GM18520 (cell line): ENCODE measurements around the gene CHTF8.

ENCODE experiments used
- ATAC-seq: cut with Tn5 transposase; IDR thresholded peaks from one replicate; pipeline ENCODE4 v1.9.1; 2021; ENCODE audit not compliant: unreplicated experiment

Gene CHTF8

DNA sequence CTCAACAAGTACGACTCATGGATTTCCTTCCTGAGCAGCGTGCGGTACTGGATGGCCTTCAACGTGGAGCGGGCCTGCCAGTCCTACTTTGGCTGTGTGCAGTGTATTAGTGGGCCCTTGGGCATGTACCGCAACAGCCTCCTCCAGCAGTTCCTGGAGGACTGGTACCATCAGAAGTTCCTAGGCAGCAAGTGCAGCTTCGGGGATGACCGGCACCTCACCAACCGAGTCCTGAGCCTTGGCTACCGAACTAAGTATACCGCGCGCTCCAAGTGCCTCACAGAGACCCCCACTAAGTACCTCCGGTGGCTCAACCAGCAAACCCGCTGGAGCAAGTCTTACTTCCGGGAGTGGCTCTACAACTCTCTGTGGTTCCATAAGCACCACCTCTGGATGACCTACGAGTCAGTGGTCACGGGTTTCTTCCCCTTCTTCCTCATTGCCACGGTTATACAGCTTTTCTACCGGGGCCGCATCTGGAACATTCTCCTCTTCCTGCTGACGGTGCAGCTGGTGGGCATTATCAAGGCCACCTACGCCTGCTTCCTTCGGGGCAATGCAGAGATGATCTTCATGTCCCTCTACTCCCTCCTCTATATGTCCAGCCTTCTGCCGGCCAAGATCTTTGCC, 17.9 kb downstream of the CHTF8 start:
- ATAC-seq = no peak

DNA sequence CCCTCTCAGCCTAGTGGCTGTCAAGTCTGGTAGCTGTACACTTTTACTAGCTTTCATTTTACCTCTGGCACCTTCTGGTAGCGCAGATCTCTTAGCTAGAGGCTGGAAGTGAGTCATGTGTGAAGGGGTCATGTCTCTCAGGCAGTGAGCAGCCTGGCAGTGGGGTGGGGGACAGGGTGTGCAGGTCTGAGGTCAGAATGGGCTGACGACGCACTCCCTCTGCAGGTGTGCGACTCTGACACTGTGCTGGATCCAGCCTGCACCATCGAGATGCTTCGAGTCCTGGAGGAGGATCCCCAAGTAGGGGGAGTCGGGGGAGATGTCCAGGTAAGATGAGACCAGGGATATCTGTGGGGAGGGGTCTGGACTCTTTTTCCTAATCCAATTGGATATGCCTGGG, 19.2 kb downstream of the CHTF8 start:
- no peak for ATAC-seq

- ATAC-seq = no peak
These were observed 19.9 kb downstream of the CHTF8 start for GRCh38 chr16:69112285-69113129.

DNA sequence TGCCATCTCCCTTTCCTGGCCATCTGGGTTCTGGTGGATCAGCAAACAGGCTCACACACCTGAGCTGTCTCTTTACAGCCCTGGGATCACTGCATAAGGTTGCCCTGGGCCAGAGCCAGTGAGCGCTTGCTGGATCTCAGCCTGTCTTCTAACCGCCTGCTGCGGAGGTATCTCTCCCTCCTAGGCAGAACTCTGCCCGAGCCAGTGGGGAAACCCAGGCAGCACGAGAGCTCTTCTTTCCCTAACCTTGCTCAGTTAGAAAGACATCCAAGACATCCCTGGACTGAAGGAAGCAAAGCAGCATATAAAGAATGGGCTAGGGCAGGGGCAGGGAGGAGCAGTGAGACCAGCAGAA, 20.5 kb downstream of the CHTF8 start:
- ATAC-seq = no peak

GRCh38 chr16:69111216-69111875, 21.0 kb downstream of the CHTF8 start:
- no peak for ATAC-seq

GRCh38 chr16:69110406-69110805, 22.0 kb downstream of the CHTF8 start:
- no peak for ATAC-seq

DNA sequence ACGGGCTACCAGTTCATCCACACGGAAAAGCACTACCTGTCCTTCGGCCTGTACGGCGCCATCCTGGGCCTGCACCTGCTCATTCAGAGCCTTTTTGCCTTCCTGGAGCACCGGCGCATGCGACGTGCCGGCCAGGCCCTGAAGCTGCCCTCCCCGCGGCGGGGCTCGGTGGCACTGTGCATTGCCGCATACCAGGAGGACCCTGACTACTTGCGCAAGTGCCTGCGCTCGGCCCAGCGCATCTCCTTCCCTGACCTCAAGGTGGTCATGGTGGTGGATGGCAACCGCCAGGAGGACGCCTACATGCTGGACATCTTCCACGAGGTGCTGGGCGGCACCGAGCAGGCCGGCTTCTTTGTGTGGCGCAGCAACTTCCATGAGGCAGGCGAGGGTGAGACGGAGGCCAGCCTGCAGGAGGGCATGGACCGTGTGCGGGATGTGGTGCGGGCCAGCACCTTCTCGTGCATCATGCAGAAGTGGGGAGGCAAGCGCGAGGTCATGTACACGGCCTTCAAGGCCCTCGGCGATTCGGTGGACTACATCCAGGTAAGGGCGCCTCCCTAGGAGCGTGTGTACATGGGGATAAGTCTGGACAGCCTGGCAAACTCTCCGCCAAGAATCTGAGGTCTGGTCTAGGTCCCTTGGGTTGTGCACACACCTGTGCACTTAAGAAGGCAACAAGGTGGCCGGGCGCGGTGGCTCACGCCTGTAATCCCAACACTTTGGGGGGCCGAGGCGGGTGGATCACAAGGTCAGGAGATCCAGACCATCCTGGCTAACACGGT, 22.7 kb downstream of the CHTF8 start:
- ATAC-seq = no peak

- ATAC-seq = no peak
These were observed 23.5 kb downstream of the CHTF8 start for GRCh38 chr16:69108905-69109252.

DNA sequence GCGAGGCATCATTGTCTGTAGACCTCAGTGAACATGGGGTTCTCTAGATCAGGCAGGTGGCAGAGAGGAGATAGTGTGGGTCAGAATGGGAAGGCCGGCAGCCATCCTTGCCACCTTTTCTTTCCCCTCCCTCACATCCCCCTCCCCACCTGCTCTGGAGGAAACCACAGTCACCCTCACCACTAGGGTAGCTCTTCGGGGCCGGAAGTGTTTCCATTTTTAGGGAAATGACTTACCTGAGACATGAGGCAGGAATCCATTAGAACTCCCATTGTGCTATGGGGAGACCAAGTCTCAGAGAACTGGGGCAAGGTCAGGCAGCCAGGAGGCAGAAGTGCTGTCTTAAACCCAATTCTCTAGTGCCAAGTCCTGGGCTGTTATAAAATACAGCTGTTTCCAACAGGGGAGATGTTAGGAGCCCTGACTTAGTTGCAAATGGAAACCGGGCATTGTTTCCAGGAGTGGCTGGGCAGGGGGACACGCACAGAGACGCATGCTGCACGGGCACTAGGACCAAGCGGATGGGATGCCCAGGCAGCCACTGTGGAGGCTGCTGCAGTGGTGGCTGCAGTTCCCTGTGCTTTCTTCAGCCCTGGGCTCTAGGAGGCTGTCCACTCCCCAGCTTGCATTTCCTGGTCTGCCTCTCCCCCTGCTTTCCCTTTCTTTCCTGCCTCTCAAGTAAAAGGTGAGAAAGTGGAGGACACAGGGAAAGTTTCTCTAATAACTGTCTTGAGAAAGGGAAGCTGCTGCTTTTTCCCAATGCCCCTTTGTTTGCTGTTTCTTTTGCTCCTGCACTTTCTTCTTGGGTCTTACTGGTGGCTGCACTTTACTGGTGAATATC, 24.1 kb downstream of the CHTF8 start:
- ATAC-seq = no peak

DNA sequence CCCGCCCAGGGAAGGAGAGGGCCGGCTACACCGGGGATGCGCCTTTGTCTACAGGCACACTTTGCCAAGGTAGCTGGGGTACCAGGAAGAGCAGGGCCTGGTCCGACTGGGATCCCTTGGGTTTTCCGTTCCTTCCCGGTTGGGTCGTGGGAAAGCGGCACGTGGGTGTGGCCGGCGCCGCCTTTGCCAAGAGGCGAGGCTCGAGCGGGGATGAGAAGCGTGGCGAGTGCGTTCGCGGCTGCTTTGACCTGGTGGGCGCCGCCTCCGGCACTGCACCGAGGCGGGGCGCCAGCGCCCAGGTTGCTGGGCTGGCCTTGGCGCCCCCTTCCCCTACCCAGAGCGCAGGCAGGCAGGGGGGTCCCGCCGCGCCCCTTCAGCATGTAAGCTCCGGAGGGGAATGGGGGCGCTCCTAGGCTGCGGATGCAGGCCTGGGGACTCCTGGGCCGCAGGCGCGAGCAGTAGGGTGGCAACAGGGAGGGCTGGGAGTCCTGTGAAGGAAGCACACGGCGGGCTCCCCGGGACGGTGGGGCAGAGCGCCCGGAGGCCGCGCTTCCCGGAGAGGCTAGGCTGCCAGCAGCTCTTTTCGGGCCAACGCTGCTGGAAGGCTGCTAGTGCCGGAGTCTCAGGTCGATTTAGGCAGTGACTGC, 24.9 kb downstream of the CHTF8 start:
- no peak for ATAC-seq

GRCh38 chr16:69106491-69107315, 25.7 kb downstream of the CHTF8 start:
- no peak for ATAC-seq

- ATAC-seq = no peak
These were observed 26.7 kb downstream of the CHTF8 start, which contains the start of gene HAS3 for GRCh38 chr16:69105501-69106361. Gene HAS3, plus strand, starts transcription at chr16:69105653. Its CDS starts 3,743 bp downstream, at chr16:69109396.

DNA sequence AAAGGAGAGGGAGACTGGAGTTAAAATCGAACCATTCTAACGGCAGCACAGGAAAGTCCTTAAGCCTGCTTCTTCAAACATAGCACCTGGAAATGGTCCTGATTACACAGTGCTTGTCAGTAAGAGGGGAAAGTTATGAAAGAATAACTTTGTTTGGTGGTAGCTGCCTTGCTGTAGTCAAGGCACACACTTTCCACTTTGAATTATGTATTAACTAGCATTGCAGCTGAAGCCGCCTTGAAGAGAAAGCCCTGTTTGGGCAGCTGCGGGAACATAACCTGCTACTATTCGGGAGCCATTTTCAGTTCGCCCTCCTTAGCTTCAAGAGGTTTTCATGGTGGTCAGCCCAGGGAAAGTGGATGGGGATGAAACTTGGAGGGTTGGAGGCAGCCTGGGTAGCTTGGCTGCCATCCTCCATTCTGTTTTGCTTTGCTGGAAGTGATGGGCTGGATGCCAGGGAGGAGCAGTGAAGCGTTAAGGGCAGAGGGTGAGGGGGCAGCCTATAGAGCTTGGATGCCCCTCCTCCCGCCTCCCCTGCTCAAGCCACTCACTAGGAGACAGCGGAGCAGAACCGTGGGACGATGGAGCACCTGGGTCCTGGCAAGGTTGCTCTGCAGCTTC, 32.2 kb downstream of the CHTF8 start:
- no peak for ATAC-seq

GRCh38 chr16:69095193-69095592, 37.2 kb downstream of the CHTF8 start:
- ATAC-seq = no peak

DNA sequence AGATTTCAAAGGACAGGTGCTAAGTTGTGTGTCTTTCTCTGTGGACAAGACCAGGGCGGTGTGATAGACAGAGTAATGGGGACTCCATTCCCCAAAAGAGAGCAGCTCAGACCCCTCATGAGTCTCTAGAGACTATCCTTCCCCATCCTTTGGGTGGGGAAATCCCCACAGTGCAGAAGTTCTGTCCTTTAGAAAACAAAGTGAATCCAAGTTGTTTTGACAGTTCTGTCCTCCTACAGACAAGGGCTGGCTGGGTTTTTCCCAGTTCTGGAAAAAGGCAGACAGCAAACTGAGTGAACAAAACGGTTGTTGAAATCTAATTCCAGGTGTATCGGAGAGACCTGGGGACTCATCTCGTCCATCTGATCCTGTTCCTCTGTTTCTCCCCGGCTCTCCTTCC, 37.9 kb downstream of the CHTF8 start:
- no peak for ATAC-seq

- no peak for ATAC-seq
These were observed 38.4 kb downstream of the CHTF8 start for GRCh38 chr16:69093974-69094373.

GRCh38 chr16:69089091-69089910, 43.1 kb downstream of the CHTF8 start:
- no peak for ATAC-seq
